IPS-NIHi7 (cell line): ENCODE measurements around the gene FEN1.

ENCODE experiments used
- DNase-seq: peaks from one replicate; pipeline ENCODE4 v3.0.0; 2012; ENCODE audit warnings: mixed read lengths; ENCODE audit errors: extremely low spot score

Gene FEN1

DNA sequence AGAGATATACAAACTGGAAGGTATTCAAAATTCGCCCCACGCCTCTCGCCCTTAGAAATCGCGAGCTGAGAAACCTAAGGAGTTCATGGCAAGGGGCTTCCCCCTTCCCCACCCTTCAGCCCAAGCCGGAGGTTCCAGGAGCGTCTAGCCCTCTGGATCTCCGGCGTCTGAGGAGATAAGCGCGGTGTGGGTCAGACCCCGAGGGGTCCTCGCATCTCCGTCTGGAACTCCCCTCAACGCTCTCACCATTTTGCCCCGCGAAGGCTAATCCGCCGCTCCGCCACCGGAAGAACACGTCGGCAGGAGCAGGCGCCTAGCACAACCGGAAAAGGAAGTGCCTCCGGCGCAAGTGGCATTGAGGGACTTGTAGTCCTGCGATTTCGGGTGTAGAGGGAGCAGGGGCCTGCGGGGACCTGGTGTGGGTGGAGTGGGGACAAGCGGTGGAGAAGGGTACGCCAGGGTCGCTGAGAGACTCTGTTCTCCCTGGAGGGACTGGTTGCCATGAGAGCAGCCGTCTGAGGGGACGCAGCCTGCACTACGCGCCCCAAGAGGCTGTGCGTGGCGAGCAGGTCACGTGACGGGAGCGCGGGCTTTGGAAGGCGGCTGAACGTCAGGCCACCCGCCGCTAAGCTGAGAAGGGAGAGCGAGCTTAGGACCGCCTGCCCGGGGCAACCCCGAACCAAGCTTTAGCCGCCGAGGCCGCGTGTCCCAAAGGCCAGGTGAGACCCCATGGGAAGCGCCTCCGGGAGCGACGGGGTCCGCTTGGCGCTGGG lies at the start of gene FEN1, which contains the start of gene TMEM258:
Gene FEN1 (plus strand): TSS at position 602 of the 773 bp plus-strand sequence. CDS start 2,451 bp downstream, outside the sequence.
Gene TMEM258 (minus strand): TSS at position 290 of the 773 bp plus-strand sequence. CDS start 41 bp downstream, at position 249.
- DNase-seq: peak; percentile 91

DNA sequence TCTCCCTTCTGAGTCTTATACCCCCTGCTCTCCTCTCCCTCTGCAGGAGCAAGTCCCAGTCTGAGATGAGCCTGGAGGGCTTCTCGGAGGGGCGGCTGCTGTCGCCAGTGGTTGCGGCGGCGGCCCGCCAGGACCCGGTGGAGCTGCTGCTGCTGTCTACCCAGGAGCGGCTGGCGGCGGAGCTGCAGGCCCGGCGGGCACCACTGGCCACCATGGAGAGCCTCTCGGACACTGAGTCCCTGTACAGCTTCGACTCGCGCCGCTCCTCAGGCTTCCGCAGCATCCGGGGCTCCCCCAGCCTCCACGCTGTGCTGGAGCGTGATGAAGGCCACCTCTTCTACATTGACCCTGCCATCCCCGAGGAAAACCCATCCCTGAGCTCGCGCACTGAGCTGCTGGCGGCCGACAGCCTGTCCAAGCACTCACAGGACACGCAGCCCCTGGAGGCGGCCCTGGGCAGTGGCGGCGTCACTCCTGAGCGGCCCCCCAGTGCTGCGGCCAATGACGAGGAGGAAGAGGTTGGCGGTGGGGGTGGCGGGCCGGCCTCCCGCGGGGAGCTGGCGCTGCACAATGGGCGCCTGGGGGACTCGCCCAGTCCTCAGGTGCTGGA lies 49.1 kb upstream of the FEN1 start:
- DNase-seq: no peak

DNA sequence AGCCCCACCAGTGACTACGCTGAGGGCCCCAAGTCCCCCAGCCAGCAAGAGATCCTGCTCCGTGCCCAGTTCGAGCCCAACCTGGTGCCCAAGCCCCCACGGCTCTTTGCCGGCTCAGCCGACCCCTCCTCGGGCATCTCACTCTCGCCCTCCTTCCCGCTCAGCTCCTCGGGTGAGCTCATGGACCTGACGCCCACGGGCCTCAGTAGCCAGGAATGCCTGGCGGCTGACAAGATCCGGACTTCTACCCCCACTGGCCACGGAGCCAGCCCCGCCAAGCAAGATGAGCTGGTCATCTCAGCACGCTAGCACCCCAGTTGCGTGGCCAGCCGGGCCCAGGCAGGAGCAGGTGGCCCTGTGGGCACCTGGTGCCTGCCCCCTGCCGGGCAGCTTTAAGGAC lies 48.5 kb upstream of the FEN1 start:
- DNase-seq: no peak

DNA sequence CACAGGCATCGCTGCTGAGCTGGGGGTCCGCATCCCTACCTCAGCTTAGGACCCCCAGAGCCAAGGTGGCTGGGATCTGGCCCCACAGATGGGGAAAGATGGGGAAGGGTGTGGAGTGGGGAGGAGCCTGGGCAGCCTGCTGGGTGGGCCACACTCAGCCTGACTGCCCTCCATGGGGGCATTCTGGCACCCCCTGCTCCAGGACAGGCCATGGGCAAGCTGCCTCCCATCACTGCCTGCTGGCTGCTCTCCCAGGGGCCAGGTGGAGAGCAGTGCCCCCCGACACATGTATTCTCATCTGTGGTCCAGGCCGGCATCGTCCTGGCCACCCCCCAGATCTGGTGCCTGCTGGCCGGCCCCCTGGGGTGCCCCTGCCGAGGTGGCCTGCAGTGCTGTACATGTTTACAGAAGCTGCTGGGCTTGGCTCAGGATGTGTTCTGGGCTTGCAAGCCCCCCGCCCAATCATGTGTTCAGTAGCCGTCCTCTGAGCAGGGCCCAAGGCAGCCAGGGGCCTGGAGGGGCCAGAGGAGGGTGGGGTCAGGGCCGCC lies 48.0 kb upstream of the FEN1 start:
- DNase-seq: no peak

DNA sequence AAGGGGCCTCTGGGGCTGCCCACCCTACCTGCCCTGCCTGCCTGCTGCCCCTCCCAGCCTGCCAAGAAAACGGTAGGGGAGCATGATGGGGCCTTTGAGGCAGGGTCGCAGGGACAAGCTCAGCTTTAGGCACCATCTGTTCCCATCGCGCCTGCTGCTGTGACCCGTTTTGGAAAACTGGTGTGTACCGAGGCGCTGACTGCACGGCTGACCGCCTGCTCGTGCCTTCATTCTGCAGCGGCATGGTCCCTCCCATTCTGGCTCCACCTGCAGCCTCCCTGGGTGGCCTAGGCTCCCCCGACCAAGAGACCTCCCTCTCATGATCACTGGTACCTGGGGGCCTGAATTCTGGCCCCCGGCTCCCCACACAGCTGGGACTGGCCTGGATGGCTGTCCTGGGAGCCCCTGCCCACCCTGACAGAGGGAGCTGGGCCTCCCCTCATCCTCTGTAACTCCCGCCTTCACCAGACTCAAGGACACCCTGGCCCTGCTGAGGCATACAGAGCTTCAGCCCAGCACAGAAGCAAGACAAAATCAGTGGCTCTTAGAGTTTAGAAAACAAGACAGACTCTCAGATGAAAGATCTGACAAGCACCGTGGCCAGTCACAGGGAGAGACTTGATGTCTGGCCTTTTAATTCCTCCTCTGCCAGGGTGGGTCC lies 46.8 kb upstream of the FEN1 start:
- no peak for DNase-seq

DNA sequence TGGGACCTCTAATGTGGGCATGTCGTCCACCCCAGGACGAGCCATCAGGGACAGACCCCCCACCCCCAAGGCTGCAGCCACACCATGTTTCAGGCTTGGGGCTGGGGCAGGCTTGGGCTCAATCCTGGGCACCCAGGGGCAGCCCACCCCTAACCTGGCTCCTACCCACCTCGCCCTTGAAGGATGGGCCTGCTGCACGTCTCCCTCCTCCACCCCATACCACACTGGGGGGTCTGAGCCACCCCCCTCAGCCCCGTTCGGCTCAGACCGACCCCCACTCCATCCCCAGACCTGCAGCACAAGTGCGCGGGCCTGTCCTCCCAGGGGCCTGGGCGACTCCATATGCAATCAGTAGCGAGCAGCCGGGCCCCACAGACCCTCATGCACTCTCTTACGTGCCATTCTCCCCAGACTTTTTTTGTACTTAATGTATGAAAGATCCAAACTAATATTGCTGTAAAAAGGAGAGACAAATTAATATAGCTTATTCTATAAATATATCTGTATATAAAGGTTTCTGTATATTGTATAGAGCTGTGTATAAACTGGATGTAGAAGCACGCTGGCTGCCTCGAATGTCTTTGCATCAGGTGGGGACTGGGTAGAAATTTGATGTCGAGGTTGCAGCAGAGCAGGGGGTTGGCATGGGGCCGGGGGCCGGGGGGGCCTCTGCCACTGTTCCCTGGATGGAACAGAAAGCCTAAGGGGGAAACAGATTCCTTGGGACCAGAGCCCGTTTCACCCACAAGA lies 46.1 kb upstream of the FEN1 start:
- DNase-seq: no peak

GRCh38 chr11:61747192-61747966 lies 45.3 kb upstream of the FEN1 start:
- peak; percentile 93 for DNase-seq

GRCh38 chr11:61747967-61748285 lies 44.8 kb upstream of the FEN1 start:
- DNase-seq: no peak

DNA sequence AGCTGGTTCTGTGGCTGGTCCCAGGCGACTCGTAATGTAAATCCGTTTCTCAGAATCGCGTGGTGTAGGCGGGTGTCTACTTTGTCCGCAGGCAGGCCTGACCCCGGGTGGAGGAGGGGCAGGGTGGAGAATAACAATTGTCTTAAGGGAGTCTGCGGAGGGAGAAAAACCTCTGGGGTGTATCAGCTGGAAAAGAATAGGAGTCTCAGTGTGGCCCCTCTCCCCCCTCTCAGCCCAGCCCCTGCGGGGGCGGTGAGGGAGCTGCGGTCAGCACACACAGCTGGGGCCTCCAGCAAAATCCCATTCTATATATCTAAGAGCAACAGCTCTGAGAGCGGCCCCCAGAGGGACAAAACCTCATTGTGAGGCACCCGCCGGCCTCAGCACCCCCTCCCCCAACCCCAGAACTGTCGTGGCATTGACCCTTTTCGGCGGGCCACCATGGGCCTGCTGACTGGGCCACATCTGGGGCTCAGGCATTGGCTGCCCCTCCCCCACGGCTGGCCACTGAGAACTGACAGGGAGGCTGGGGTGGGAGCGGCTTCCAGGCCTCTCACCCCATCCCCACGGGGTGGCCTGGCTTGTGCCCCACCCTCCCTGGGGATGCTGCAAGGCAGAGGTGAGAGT lies 43.0 kb upstream of the FEN1 start:
- no peak for DNase-seq

DNA sequence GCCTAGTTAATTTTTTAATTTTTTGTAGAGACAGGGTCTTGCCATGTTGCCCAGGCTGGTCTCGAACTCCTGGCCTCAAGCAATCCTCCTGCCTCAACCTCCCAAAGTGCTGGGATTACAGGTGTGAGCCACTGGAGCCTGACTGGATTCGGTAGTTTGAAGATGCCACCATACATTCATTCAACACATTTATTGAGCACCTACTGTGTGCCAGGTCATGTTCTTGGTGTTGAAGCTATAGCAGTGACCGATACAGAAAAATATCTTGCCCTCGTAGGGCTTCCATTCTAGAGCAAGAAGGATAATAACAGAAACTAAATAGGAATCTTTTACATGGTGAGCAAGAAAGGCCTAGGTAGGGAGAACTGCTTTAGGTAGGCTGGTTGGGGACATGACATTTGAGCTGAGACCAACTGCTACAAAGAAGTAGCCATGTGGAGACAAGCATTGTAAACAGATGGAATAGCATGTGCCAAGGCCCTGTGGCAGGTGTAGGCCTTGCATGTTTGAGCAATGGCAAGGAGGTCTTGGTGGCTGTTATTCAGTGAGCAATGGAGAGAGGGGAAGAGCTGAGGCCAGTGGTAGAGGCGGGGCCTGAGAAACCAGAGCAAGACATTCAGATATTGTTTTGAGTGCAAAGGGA lies 42.0 kb upstream of the FEN1 start:
- DNase-seq: no peak

DNA sequence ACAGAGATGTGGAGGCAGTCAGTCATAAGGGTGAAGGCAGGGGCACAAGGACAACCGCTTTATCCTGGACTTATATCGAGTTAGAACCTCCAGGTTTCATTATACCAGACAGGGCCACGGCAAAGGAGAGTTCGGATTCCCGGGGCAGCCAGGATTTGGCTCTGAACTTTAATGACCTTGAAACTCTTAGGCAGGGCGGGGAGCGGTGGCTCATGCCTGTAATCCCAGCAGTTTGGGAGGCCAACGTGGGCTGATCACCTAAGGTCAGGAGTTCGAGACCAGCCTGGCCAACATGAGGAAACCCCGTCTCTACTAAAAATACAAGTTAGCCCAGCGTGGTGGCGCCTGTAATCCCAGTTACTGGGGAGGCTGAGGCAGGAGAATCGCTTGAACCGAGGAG lies 41.3 kb upstream of the FEN1 start:
- no peak for DNase-seq

DNA sequence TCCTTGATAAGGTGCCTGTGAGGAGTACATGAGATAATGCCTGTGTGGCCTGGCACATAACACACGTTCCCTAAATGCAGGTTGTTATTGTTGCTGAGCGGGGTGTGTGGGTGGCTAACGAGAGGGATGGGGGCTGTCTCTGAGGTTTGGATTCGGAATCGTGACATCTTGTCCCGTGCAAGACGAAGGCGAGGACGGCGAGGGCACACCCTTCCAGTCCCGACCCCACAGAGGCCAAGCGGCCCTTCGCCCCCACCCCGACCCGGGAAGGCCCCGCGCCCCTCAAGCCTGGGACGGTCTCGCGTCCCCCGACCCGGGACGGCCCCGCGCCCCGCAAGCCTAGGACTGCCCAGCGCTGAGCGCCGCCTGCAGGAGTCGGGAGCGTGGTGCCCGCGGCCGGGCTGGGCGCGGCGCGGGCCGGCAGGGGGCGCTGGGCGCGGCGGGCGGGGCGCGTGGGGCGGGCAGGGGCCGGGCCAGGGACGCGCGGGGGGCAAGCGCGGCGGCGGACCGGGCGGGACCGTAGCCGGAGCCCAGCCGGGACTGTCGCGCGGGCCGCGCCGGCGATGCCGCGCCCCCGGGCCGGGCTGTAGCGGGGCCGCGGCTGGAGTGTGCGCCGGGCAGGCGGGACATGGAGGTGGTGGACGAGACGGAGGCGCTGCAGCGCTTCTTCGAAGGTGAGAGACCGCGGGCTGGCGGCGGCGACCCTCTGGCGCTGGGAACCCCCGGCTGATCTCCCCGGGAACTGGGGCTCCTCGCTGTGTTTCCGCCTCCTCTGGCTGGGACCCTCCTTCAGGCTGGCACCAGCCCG lies 40.4 kb upstream of the FEN1 start, which contains the start of gene MYRF:
Gene MYRF (plus strand): TSS at position 520 of the 808 bp plus-strand sequence. CDS start 109 bp downstream, at position 629.
- DNase-seq: peak; percentile 78

- no peak for DNase-seq
Observed at GRCh38 chr11:61752925-61753521, 39.7 kb upstream of the FEN1 start.

- DNase-seq: no peak
Observed at GRCh38 chr11:61753672-61754071, 39.0 kb upstream of the FEN1 start.

GRCh38 chr11:61754534-61755482 lies 37.9 kb upstream of the FEN1 start:
- peak; percentile 38 for DNase-seq

DNA sequence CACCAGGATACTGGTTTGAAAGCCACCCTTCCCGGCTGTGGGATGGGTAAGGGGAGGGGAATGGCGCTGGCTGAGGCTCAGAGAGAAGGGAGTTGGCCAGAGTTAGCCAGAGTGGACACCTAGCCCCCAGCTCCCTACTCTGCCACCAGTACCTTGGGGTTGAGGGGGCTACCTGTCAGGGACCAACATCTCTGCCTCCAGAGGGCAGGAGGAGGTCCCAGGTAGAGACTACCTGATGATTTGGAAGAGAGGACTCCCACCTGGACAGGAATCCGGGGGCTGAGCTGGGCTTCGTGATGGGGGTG lies 36.6 kb upstream of the FEN1 start:
- no peak for DNase-seq

GRCh38 chr11:61756452-61757212 lies 36.1 kb upstream of the FEN1 start:
- peak; percentile 40 for DNase-seq
